H54 (cell line): ENCODE data around the gene FSTL4.

ENCODE experiments used
- DNase-seq: peaks from one replicate; pipeline ENCODE4 v3.0.0; 2011; ENCODE audit warnings: low spot score, mixed read lengths; ENCODE audit not compliant: insufficient read length
- FAIRE-seq: peaks from 3 replicates; lab custom pipeline; 2011; peaks lifted over from hg19 to GRCh38; lab: Jason Lieb, UNC
- POLR2A ChIP-seq: IDR thresholded peaks from 2 replicates; pipeline ENCODE4 v1.6.1; 2011; ENCODE audit warnings: low read depth, mild to moderate bottlenecking, low read length

FSTL4 gene

GRCh38 chr5:133410335-133410828 is 202.0 kb downstream of the FSTL4 start:
- DNase-seq (no peak), FAIRE-seq (no peak)
- no peak for TF ChIP-seq POLR2A

GRCh38 chr5:133409210-133409674 is 203.1 kb downstream of the FSTL4 start:
- no peak for TF ChIP-seq POLR2A
- DNase-seq (no peak), FAIRE-seq (no peak)

GRCh38 chr5:133408322-133408721 is 204.0 kb downstream of the FSTL4 start:
- no peak for TF ChIP-seq POLR2A
- no peak for DNase-seq
- FAIRE-seq: no peak

- no peak for FAIRE-seq
- no peak for TF ChIP-seq POLR2A
These were observed 205.2 kb downstream of the FSTL4 start for GRCh38 chr5:133406977-133407632.

GRCh38 chr5:133406208-133406976 is 205.9 kb downstream of the FSTL4 start:
- DNase-seq (no peak), FAIRE-seq (no peak)
- no peak for TF ChIP-seq POLR2A

More at GRCh38 chr5:133406977-133407632, 205.2 kb downstream of the FSTL4 start:
- DNase-seq: no peak

- no peak for DNase-seq
- no peak for TF ChIP-seq POLR2A
- no peak for FAIRE-seq
These were observed 206.9 kb downstream of the FSTL4 start for GRCh38 chr5:133405275-133406034.

GRCh38 chr5:133404724-133405123 is 207.6 kb downstream of the FSTL4 start:
- no peak for TF ChIP-seq POLR2A
- DNase-seq: peak; percentile 49
- no peak for FAIRE-seq

GRCh38 chr5:133403741-133404364 is 208.5 kb downstream of the FSTL4 start:
- DNase-seq (no peak), FAIRE-seq (no peak)
- TF ChIP-seq POLR2A: no peak

GRCh38 chr5:133402775-133403174 is 209.6 kb downstream of the FSTL4 start:
- no peak for FAIRE-seq
- no peak for DNase-seq

GRCh38 chr5:133401731-133402347 is 210.5 kb downstream of the FSTL4 start:
- no peak for TF ChIP-seq POLR2A
- DNase-seq: no peak
- no peak for FAIRE-seq

More at GRCh38 chr5:133402775-133403174, 209.6 kb downstream of the FSTL4 start:
- TF ChIP-seq POLR2A: no peak

GRCh38 chr5:133400831-133401351 is 211.4 kb downstream of the FSTL4 start:
- DNase-seq: no peak
- no peak for FAIRE-seq
- TF ChIP-seq POLR2A: no peak

GRCh38 chr5:133400120-133400519 is 212.2 kb downstream of the FSTL4 start:
- DNase-seq: no peak
- TF ChIP-seq POLR2A: no peak
- no peak for FAIRE-seq
